ENCODE results near the gene AP1B1.

Gene AP1B1

GRCh38 chr22:29300807-29301601 lies 87.4 kb downstream of the AP1B1 start:
- no peak for TF ChIP-seq CTCF (IDR thresholded peaks at IDR 0.05)

GRCh38 chr22:29300467-29300806 lies 87.9 kb downstream of the AP1B1 start:
- TF ChIP-seq CTCF (IDR thresholded peaks at IDR 0.05), result no peak

GRCh38 chr22:29299136-29299900 lies 89.1 kb downstream of the AP1B1 start:
- TF ChIP-seq CTCF (IDR thresholded peaks at IDR 0.05), result no peak

GRCh38 chr22:29298641-29299040 lies 89.7 kb downstream of the AP1B1 start:
- no peak for TF ChIP-seq CTCF (IDR thresholded peaks at IDR 0.05)

- TF ChIP-seq CTCF (IDR thresholded peaks at IDR 0.05), result no peak
Measured at GRCh38 chr22:29292379-29292778, 96.0 kb downstream of the AP1B1 start.

GRCh38 chr22:29291215-29291614 lies 97.2 kb downstream of the AP1B1 start:
- TF ChIP-seq CTCF (IDR thresholded peaks at IDR 0.05), result no peak

GRCh38 chr22:29290061-29290460 lies 98.3 kb downstream of the AP1B1 start:
- TF ChIP-seq CTCF (IDR thresholded peaks at IDR 0.05), result no peak

Measured in LNCAP (cell line).